K562 (cell line): ENCODE results near the gene SIM1. TPM values are rescaled to one million over a fixed set of nuclear protein-coding genes. Genes with fewer than 3 reads are reported as not detected.

ENCODE experiments used
- ATAC-seq: fragments of 200-7000 bp; cut with Tn5 transposase; 3 replicates; pipeline ENCODE4 v1.9.1; 2020; ENCODE audit warnings: moderate library complexity
- BruUV-seq: library from RNA; stranded (reverse); fragments of 400-500 nt; replicated peaks from 2 replicates; lab custom pipeline; 2021; lab: Mats Ljungman, UMichigan
- CTCF ChIA-PET: fragments of 300-600 bp; formaldehyde crosslinking; extraction: SDS; loops from one replicate; lab custom pipeline; 2021; ENCODE audit warnings: low intra/inter-chr PET ratio; lab: Yijun Ruan, JAX
- POLR2A ChIA-PET: fragments of 300-600, 350-650 bp; sonication (Branson Sonifier 250); formaldehyde crosslinking; extraction: SDS; loops from one replicate; lab custom pipeline; 2021; ENCODE audit warnings: antibody characterized with exemption, inconsistent platforms; lab: Yijun Ruan, JAX
- DNase-seq, 4 experiments: peaks; one replicate each; pipeline versions ENCODE4 v3.0.0 to v3.0.0-alpha.2; 2011 to 2018; ENCODE audit warnings: low spot score in 3 of 4, mixed read lengths in 3 of 4; ENCODE audit errors: extremely low read depth in 1 of 4
- FAIRE-seq: peaks from 2 replicates; lab custom pipeline; 2011; peaks lifted over from hg19 to GRCh38; lab: Jason Lieb, UNC
- H2AFZ ChIP-seq: 2 replicates; pipeline ENCODE4 v1.6.0; 2011; ENCODE audit warnings: low read depth, low read length, control low read depth, inconsistent platforms
- H3K27ac ChIP-seq: fragments of 200-600 bp; 3 replicates; pipeline ENCODE4 v1.8.0; 2011; ENCODE audit warnings: low read depth, mild to moderate bottlenecking, control low read depth, inconsistent platforms, low read length, moderate library complexity, mixed read lengths; ENCODE audit errors: extremely low read depth
- H3K27me3 ChIP-seq, 2 experiments: fragments of 300-600 bp in 1 of 2; 2 replicates in 1 of 2; 3 replicates in 1 of 2; pipeline versions ENCODE4 v1.6.0 to v1.8.0; 2011; ENCODE audit warnings: inconsistent platforms in 2 of 2, low read length in 2 of 2, mild to moderate bottlenecking in 1 of 2, mixed read lengths in 1 of 2, moderate library complexity in 1 of 2; ENCODE audit not compliant: control insufficient read depth in 2 of 2, insufficient read depth in 2 of 2
- H3K36me3 ChIP-seq: fragments of 300-600 bp; 3 replicates; pipeline ENCODE4 v1.8.0; 2011; ENCODE audit warnings: mild to moderate bottlenecking, low read length, inconsistent platforms; ENCODE audit not compliant: control insufficient read depth, insufficient read depth
- H3K4me1 ChIP-seq, 2 experiments: fragments of 200-600 bp in 1 of 2; replicated peaks in 1 of 2; 2 replicates in 1 of 2; 3 replicates in 1 of 2; pipeline versions ENCODE4 v1.5.1 to v1.8.0; 2011; ENCODE audit warnings: inconsistent platforms in 2 of 2, low read length in 2 of 2, mild to moderate bottlenecking in 1 of 2, mixed read lengths in 1 of 2, moderate library complexity in 1 of 2; ENCODE audit not compliant: control insufficient read depth in 2 of 2, insufficient read depth in 2 of 2
- H3K4me2 ChIP-seq: 2 replicates; pipeline ENCODE4 v1.6.1; 2011; ENCODE audit warnings: low read length, control low read depth, inconsistent platforms, mixed read lengths; ENCODE audit not compliant: insufficient read depth
- H3K4me3 ChIP-seq: fragments of 200-600 bp; sonication (generic), shearing (Covaris generic); 2 replicates; pipeline ENCODE4 v1.5.1; 2016; ENCODE audit warnings: control low read depth, inconsistent platforms
- H3K79me2 ChIP-seq: fragments of 200-600 bp; 3 replicates; pipeline ENCODE4 v1.8.0; 2011; ENCODE audit warnings: low read length, inconsistent platforms; ENCODE audit not compliant: control insufficient read depth, insufficient read depth
- H3K9ac ChIP-seq, 2 experiments: 2 replicates each; pipeline versions ENCODE4 v1.6.0 to v1.6.1; 2011; ENCODE audit warnings: low read depth in 2 of 2, low read length in 2 of 2, control low read depth in 1 of 2, inconsistent platforms in 1 of 2, mild to moderate bottlenecking in 1 of 2, mixed read lengths in 1 of 2; ENCODE audit not compliant: insufficient read depth in 1 of 2
- H3K9me1 ChIP-seq: one replicate; pipeline ENCODE4 v1.6.0; 2011; ENCODE audit warnings: inconsistent platforms, mild to moderate bottlenecking, low read length, moderate library complexity; ENCODE audit not compliant: control insufficient read depth, insufficient read depth
- H3K9me3 ChIP-seq: replicated peaks from 2 replicates; pipeline ENCODE4 v1.5.1; 2011; ENCODE audit warnings: low read depth, low read length, inconsistent platforms; ENCODE audit not compliant: control insufficient read depth, insufficient read depth
- H4K20me1 ChIP-seq: replicated peaks from 2 replicates; pipeline ENCODE4 v1.6.1; 2011; ENCODE audit warnings: low read length, inconsistent platforms, mixed read lengths; ENCODE audit not compliant: control insufficient read depth, insufficient read depth
- CREBBP ChIP-seq: IDR thresholded peaks from one replicate; pipeline ENCODE4 v1.6.1; 2012; ENCODE audit warnings: low read depth, mild to moderate bottlenecking, control low read depth, inconsistent platforms, low read length
- TBL1XR1 ChIP-seq, 2 experiments: IDR thresholded peaks; 2 replicates each; pipeline ENCODE4 v1.6.1; 2012; ENCODE audit warnings: improper control_type of control experiment in 2 of 2, low read length in 2 of 2, mild to moderate bottlenecking in 1 of 2
- ZC3H8 ChIP-seq: fragments of 450-650 bp; IDR thresholded peaks from 2 replicates; pipeline ENCODE4 v1.6.1; 2017
- ZNF134 ChIP-seq: fragments of 250-450 bp; sonication (Bioruptor Pico); conservative IDR thresholded peaks from 2 replicates; pipeline ENCODE4 v1.4.0; 2020
- ZNF175 ChIP-seq: fragments of 200-800 bp; sonication (Bioruptor generic); IDR thresholded peaks from 2 replicates; pipeline ENCODE4 v1.6.1; 2016; ENCODE audit warnings: low read depth, mild to moderate bottlenecking, missing genetic modification characterization, missing compliant biosample characterization
- ZNF507 ChIP-seq: conservative IDR thresholded peaks from 2 replicates; pipeline ENCODE4 v1.6.1; 2017; ENCODE audit warnings: missing genetic modification characterization, missing compliant biosample characterization
- ZNF785 ChIP-seq: fragments of 250-450 bp; sonication (Bioruptor Pico); IDR thresholded peaks from 2 replicates; pipeline ENCODE4 v1.4.0; 2020; ENCODE audit warnings: mild to moderate bottlenecking
- WGBS: fragments of 100-300 bp; shearing (Covaris generic); methylation state at CpG from one replicate; pipeline ENCODE4 v1.1.6; 2016; ENCODE audit warnings: low coverage, mixed read lengths; ENCODE audit not compliant: insufficient coverage; ENCODE audit errors: missing lambda C conversion rate; 5-methylcytosine and 5-hydroxymethylcytosine counted together
- in situ Hi-C: fragments of 300-500 bp; cut with MboI; formaldehyde crosslinking; loops from 4 replicates; pipeline ENCODE4 v1.15.0; 2018; ENCODE audit warnings: inconsistent platforms, mixed read lengths
- intact Hi-C: fragments of 100-400 bp; cut with micrococcal nuclease; formaldehyde crosslinking; loops from 2 replicates; pipeline ENCODE4 v1.14.2; 2022
- polyA plus RNA-seq, 8 experiments: library from polyadenylated mRNA; depleted of rRNA in 4 of 8; stranded (reverse) in 5 of 8; unstranded in 3 of 8; fragments of >200 nt; fragmentation: Nextera tagmentation in 2 of 8; fragmentation: Illumina TruSeq in 1 of 8; extraction: Ambion mirVana in 2 of 8; extraction: Trizol in 1 of 8; gene quantifications; 2 replicates each; pipeline versions ENCODE4 v1.2.1 to v1.2.3, GENCODE V29; 2011 to 2014; ENCODE audit warnings: inconsistent platforms in 1 of 8, missing spikeins in 1 of 8
- total RNA-seq, 7 experiments: library from RNA; depleted of rRNA in 6 of 7; stranded (reverse); fragments of >200 nt in 6 of 7; fragmentation: Illumina TruSeq in 2 of 7; extraction: Trizol in 2 of 7; gene quantifications; 2 replicates each; pipeline versions ENCODE4 v1.2.1 to v1.2.3, GENCODE V29; 2011 to 2021; ENCODE audit warnings: low replicate concordance in 1 of 7
- TF ChIP-seq, protein P1 (sequence below): fragments of 450-650 bp; formaldehyde crosslinking; IDR thresholded peaks from 2 replicates; pipeline ENCODE4 v1.4.0; 2020; ENCODE audit warnings: mild to moderate bottlenecking
- TF ChIP-seq, protein P2 (sequence below): sonication (generic); formaldehyde crosslinking; IDR thresholded peaks from 2 replicates; pipeline ENCODE4 v1.8.0; 2023; ENCODE audit warnings: mild to moderate bottlenecking, missing genetic modification reagents

SIM1 gene
- total and polyA plus RNA-seq, 9 of the 15 experiments (the other 6 are each of a cell fraction or from before 2014, with no cell fraction given): not detected

DNA sequence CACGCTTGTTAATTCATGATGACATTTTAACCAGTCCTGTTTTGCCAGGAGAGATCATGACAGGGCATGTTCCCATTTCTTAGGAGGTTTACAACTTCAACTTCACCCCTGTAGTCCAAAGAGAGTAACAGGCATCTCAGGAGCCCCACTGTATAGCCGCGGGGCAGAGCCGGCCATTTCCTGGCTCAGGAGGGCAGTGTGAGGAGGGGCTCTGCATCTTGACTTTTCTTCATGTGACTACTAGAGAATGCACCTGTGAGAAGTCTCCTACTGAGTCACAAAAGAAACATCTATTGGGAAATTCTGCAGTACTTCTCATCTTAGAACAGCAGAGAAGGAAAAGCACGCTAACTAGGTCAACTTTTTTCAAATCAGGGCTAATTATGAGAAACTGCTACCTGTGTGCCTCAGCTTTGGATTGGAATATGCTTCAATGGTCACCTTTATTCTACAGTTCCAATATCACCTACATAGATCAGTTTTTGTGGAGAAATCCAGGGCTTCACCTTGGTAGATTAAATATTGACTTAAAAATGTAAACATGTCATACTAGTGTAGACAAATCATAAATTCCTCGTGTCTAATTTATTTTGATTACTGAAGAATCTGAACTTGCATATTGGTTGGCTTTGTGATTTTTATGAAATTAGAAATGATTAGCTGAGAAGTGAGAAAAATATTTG is 28.6 kb upstream of the SIM1 start:
- H2AFZ ChIP-seq: no peak overlapping the region
- no peaks in the 10 kb centered on the region for H3K36me3 ChIP-seq
- H3K4me1 ChIP-seq: no peaks in the 10 kb centered on the region
- no peaks in the 10 kb centered on the region for H3K9me3 ChIP-seq
- in situ Hi-C loops: no loop called here
- ATAC-seq (no peak), DNase-seq (no peak), FAIRE-seq (no peak)
- CTCF ChIA-PET: no interaction called here
- no peaks in the 10 kb centered on the region for H3K9me1 ChIP-seq
- H3K4me3 ChIP-seq: no peak overlapping the region
- POLR2A ChIA-PET: interaction anchor here (0.7 kb wide), 1 partner anchor 19 kb away, joined by 3 read pairs; no protein-coding TSS in a partner anchor
- H3K27ac ChIP-seq: no peak overlapping the region
- intact Hi-C loops: no loop called here
- peaks cover 16 to 19% of the 10 kb centered on the region in 2 experiments; a peak in 3 of 5 replicates for H3K27me3 ChIP-seq
- no peak overlapping the region for H3K9ac ChIP-seq
- no TSS peak for BruUV-seq
- H3K4me2 ChIP-seq: no peak overlapping the region
- no peaks in the 10 kb centered on the region for H4K20me1 ChIP-seq
- H3K79me2 ChIP-seq: no peaks in the 10 kb centered on the region
- WGBS: 0% methylated on average over 6 of the region's 6 CpGs
- TF ChIP-seq ZNF507 (tag) (no peak), ZNF785 (CRISPR knock-in tag) (no peak), ZNF175 (CRISPR knock-in tag) (no peak), CREBBP (no peak), TBL1XR1 (IDR thresholded peaks at IDR 0.05; ENCODE audit: low read length in 2 of 2) (no peak), ZNF134 (no peak), ZC3H8 (no peak)
- TF ChIP-seq, protein P1, sequence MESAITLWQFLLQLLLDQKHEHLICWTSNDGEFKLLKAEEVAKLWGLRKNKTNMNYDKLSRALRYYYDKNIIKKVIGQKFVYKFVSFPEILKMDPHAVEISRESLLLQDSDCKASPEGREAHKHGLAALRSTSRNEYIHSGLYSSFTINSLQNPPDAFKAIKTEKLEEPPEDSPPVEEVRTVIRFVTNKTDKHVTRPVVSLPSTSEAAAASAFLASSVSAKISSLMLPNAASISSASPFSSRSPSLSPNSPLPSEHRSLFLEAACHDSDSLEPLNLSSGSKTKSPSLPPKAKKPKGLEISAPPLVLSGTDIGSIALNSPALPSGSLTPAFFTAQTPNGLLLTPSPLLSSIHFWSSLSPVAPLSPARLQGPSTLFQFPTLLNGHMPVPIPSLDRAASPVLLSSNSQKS: no peak
- TF ChIP-seq, protein P2, sequence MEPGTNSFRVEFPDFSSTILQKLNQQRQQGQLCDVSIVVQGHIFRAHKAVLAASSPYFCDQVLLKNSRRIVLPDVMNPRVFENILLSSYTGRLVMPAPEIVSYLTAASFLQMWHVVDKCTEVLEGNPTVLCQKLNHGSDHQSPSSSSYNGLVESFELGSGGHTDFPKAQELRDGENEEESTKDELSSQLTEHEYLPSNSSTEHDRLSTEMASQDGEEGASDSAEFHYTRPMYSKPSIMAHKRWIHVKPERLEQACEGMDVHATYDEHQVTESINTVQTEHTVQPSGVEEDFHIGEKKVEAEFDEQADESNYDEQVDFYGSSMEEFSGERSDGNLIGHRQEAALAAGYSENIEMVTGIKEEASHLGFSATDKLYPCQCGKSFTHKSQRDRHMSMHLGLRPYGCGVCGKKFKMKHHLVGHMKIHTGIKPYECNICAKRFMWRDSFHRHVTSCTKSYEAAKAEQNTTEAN (CRISPR knock-in tag): no peak
- TF ChIP-seq, all 486 proteins: peak for 0
